Measurements from ENCODE around the gene ZMYND8. TPM values are rescaled to one million over a fixed set of nuclear protein-coding genes. Genes with fewer than 3 reads are reported as not detected.
A peak's percentile ranks its signal among the peaks of the same experiment; 100 is the strongest.

ZMYND8 gene
- total RNA-seq, 1 experiment from 2014 or later = 50.7 TPM

GRCh38 chr20:47353239-47353691, 3.2 kb downstream of the ZMYND8 start:
- Histone ChIP-seq H3K36me3 (ENCODE audit: control insufficient read depth, insufficient read depth, low read length) (no peaks in the 10 kb centered on the region; the same call in 1 of the 2 replicates), H3K27me3 (ENCODE audit: control insufficient read depth, insufficient read depth, low read length) (no peaks in the 10 kb centered on the region), H3K4me3 (ENCODE audit: low read depth in 2 of 2, low read length in 2 of 2) (peak overlapping the region; percentile 28 to 36; a peak in 3 of 4 replicates), H3K9me3 (ENCODE audit: control insufficient read depth, insufficient read depth, low read depth, low read length) (no peaks in the 10 kb centered on the region), H3K4me1 (ENCODE audit: control insufficient read depth, insufficient read depth, low read length) (peaks cover 100% of the 10 kb centered on the region), H3K27ac (ENCODE audit: low read length) (peak overlapping the region; percentile 100)
- no peak for ATAC-seq
- no peak for TF ChIP-seq CTCF (IDR thresholded peaks at IDR 0.05)
- no peak for TF ChIP-seq TCF7L2 (IDR thresholded peaks at IDR 0.05; ENCODE audit: low read depth, low read length)
- TF ChIP-seq SIN3A (IDR thresholded peaks at IDR 0.05; ENCODE audit: borderline replicate concordance, insufficient read depth, low read depth, low read length) = no peak
- TF ChIP-seq POLR2AphosphoS5 (IDR thresholded peaks at IDR 0.05; ENCODE audit: low read depth, low read length) = no peak
- TF ChIP-seq REST (IDR thresholded peaks at IDR 0.05; ENCODE audit: insufficient read depth in 1 of 2, low read depth in 2 of 2, low read length in 1 of 2) = no peak
- DNase-seq (ENCODE audit: low read depth, low spot score) = no peak
- no TSS peak for BruUV-seq (replicated peaks)
- ChIA-PET CTCF (interaction anchor here (2.4 kb wide), 1 partner anchor 31 kb away, joined by 6 read pairs; no protein-coding TSS in a partner anchor), POLR2A (interaction anchor here (0.5 to 0.9 kb wide), 4 partner anchors 8 to 352 kb away, joined by 5 to 6 read pairs (median 6); no protein-coding TSS in a partner anchor)
- intact Hi-C loops (cut with micrococcal nuclease; ENCODE audit: unreplicated experiment) (no loop called here), in situ Hi-C loops (cut with HindIII; ENCODE audit: low pct_unique_long_range_greater_than_20kb, low sequenced_read_pairs) (no loop called here)

GRCh38 chr20:47352332-47353238, 3.9 kb downstream of the ZMYND8 start:
- peak overlapping the region; percentile 16 to 28 for H3K4me3 ChIP-seq (ENCODE audit: low read depth in 2 of 2, low read length in 2 of 2)
- peak; percentile 40 for ATAC-seq
- CTCF ChIA-PET = interaction anchor here (1.5 to 2.4 kb wide), 2 partner anchors 31 to 79 kb away, joined by 5 to 6 read pairs; no protein-coding TSS in a partner anchor
- POLR2A ChIA-PET = interaction anchor here (0.6 to 0.7 kb wide), 2 partner anchors 31 to 352 kb away, joined by 5 to 6 read pairs; no protein-coding TSS in a partner anchor
- intact Hi-C loops (cut with micrococcal nuclease; ENCODE audit: unreplicated experiment) = no loop called here
- H3K36me3 ChIP-seq (ENCODE audit: control insufficient read depth, insufficient read depth, low read length) = peaks cover 2% of the 10 kb centered on the region; the same call in 1 of the 2 replicates
- no peak for DNase-seq (ENCODE audit: low read depth, low spot score)
- TSS peak; percentile 74 for BruUV-seq (replicated peaks)
- no peak for TF ChIP-seq CTCF (IDR thresholded peaks at IDR 0.05)
- 0 out of 2 replicates have a peak, but pooled peaks have one; percentile 35 for TF ChIP-seq POLR2AphosphoS5 (IDR thresholded peaks at IDR 0.05; ENCODE audit: low read depth, low read length)
- no peak for TF ChIP-seq REST (IDR thresholded peaks at IDR 0.05; ENCODE audit: insufficient read depth in 1 of 2, low read depth in 2 of 2, low read length in 1 of 2)
- no peak for TF ChIP-seq SIN3A (IDR thresholded peaks at IDR 0.05; ENCODE audit: borderline replicate concordance, insufficient read depth, low read depth, low read length)
- no peak for TF ChIP-seq TCF7L2 (IDR thresholded peaks at IDR 0.05; ENCODE audit: low read depth, low read length)
- no peaks in the 10 kb centered on the region for H3K27me3 ChIP-seq (ENCODE audit: control insufficient read depth, insufficient read depth, low read length)
- peaks cover 100% of the 10 kb centered on the region for H3K4me1 ChIP-seq (ENCODE audit: control insufficient read depth, insufficient read depth, low read length)
- no peaks in the 10 kb centered on the region for H3K9me3 ChIP-seq (ENCODE audit: control insufficient read depth, insufficient read depth, low read depth, low read length)
- in situ Hi-C loops (cut with HindIII; ENCODE audit: low pct_unique_long_range_greater_than_20kb, low sequenced_read_pairs) = no loop called here
- H3K27ac ChIP-seq (ENCODE audit: low read length) = peak overlapping the region; percentile 100

Data from Panc1 (cell line).